Calu3 (cell line): ENCODE data around the gene CCDC97. TPM values are rescaled to one million over a fixed set of nuclear protein-coding genes. Genes with fewer than 3 reads are reported as not detected.
"Not testable (repeated sequence)": the region's sequence is repeated elsewhere in the genome, so short reads cannot be mapped to it uniquely, and the experiment has no call there.

ENCODE experiments used
- BruUV-seq: library from RNA; stranded (reverse); fragments of 400-500 nt; replicated peaks from 2 replicates; lab custom pipeline; 2021; lab: Mats Ljungman, UMichigan
- CTCF ChIA-PET: fragments of 300-600 bp; sonication (Branson Sonifier 250); formaldehyde crosslinking; loops from one replicate; lab custom pipeline; 2022; ENCODE audit warnings: antibody characterized with exemption; lab: Charles Lee
- DNase-seq: peaks from one replicate; pipeline ENCODE4 v3.0.0; 2022
- H3K27ac Mint-ChIP-seq: one replicate; pipeline ENCODE4 v1.8.0; 2022; ENCODE audit warnings: mixed read lengths; ENCODE audit not compliant: unreplicated experiment
- H3K27me3 Mint-ChIP-seq: one replicate; pipeline ENCODE4 v1.8.0; 2022; ENCODE audit warnings: mixed read lengths; ENCODE audit not compliant: unreplicated experiment
- H3K36me3 Mint-ChIP-seq: one replicate; pipeline ENCODE4 v1.8.0; 2022; ENCODE audit warnings: mild to moderate bottlenecking, moderate library complexity, mixed read lengths; ENCODE audit not compliant: insufficient read depth, unreplicated experiment
- H3K4me1 Mint-ChIP-seq: one replicate; pipeline ENCODE4 v1.8.0; 2022; ENCODE audit warnings: mild to moderate bottlenecking, low read depth, mixed read lengths; ENCODE audit not compliant: unreplicated experiment
- H3K4me3 Mint-ChIP-seq: one replicate; pipeline ENCODE4 v1.8.0; 2022; ENCODE audit warnings: mild to moderate bottlenecking, low read depth, moderate library complexity, mixed read lengths; ENCODE audit not compliant: unreplicated experiment
- H3K9me3 Mint-ChIP-seq: one replicate; pipeline ENCODE4 v1.8.0; 2022; ENCODE audit warnings: low read depth, mixed read lengths; ENCODE audit not compliant: unreplicated experiment
- intact Hi-C: fragments of 100-400 bp; cut with micrococcal nuclease; formaldehyde crosslinking; loops from one replicate; pipeline ENCODE4 v1.10.0; 2022; ENCODE audit not compliant: unreplicated experiment
- total RNA-seq: library from RNA; stranded (reverse); gene quantifications from 2 replicates; pipeline ENCODE4 v1.2.3, GENCODE V29; 2022
- TF ChIP-seq, protein P1 (sequence below): fragments of 200-600 bp; IDR thresholded peaks from one replicate; pipeline ENCODE4 v1.8.0; 2022; ENCODE audit warnings: antibody characterized with exemption; ENCODE audit not compliant: unreplicated experiment

Gene CCDC97
- total RNA-seq, 1 experiment from 2014 or later: 45.8 TPM

DNA sequence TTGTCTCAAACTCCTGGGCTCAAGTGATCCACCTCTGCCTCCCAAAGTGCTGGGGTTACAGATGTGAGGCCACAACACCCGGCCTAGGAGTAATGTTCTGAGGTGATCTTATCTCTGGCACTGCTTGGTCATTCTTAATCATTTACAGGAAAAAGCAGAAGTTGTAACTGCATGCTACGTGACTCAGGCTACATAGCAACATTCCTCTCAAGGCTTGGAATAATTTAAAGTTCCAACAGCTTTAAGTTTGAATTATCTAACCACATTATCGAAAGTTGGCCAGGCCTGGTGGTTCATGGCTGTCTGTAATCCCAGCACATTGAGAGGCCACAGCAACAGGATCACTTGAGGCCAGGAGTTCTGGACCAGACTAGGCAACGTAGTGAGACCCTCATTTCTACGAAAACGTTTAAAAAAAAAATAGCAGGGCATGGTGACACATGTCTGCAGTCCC is 57.9 kb downstream of the CCDC97 start:
- CTCF ChIA-PET: interaction anchor here (0.6 to 1.3 kb wide), 5 partner anchors 9 to 72 kb away, joined by 3 to 9 read pairs (median 3); partner anchors contain the start of gene DMAC2
- H3K36me3 Mint-ChIP-seq: peaks cover 27% of the 10 kb centered on the region

DNA sequence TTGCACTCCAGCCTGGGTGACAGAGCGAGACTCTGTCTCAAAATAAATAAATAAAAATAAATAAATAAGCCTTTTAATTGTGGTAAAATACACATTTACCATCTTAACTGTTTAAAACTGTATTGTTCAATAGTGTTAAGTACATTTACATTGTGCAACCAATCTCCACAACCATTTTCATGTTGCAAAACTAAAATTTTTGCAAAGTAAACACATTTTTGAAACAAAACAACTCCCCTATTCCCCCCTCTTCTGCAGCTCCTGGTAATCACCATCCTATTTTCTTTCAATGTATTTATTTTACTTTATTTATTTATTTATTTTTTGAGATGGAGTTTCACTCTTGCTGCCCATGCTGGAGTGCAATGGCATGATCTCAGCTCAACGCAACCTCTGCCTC is 59.8 kb downstream of the CCDC97 start:
- Mint-ChIP-seq H3K27me3 (no peaks in the 10 kb centered on the region), H3K9me3 (no peaks in the 10 kb centered on the region), H3K27ac (no peak overlapping the region), H3K4me1 (peaks cover 32% of the 10 kb centered on the region), H3K4me3 (no peak overlapping the region), H3K36me3 (peaks cover 8% of the 10 kb centered on the region)
- intact Hi-C loops: no loop called here
- no TSS peak for BruUV-seq
- TF ChIP-seq, protein P1, sequence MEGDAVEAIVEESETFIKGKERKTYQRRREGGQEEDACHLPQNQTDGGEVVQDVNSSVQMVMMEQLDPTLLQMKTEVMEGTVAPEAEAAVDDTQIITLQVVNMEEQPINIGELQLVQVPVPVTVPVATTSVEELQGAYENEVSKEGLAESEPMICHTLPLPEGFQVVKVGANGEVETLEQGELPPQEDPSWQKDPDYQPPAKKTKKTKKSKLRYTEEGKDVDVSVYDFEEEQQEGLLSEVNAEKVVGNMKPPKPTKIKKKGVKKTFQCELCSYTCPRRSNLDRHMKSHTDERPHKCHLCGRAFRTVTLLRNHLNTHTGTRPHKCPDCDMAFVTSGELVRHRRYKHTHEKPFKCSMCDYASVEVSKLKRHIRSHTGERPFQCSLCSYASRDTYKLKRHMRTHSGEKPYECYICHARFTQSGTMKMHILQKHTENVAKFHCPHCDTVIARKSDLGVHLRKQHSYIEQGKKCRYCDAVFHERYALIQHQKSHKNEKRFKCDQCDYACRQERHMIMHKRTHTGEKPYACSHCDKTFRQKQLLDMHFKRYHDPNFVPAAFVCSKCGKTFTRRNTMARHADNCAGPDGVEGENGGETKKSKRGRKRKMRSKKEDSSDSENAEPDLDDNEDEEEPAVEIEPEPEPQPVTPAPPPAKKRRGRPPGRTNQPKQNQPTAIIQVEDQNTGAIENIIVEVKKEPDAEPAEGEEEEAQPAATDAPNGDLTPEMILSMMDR: no peak
- DNase-seq: no peak
- CTCF ChIA-PET: no interaction called here

More for the DNA sequence above, 57.9 kb downstream of the CCDC97 start:
- Mint-ChIP-seq H3K9me3 (no peaks in the 10 kb centered on the region), H3K27me3 (no peaks in the 10 kb centered on the region), H3K4me3 (peak overlapping the region; percentile 33), H3K4me1 (peaks cover 29% of the 10 kb centered on the region), H3K27ac (peak overlapping the region; percentile 72)
- TF ChIP-seq, protein P1: no peak
- no TSS peak for BruUV-seq
- intact Hi-C loops: no loop called here
- peak; percentile 46 for DNase-seq

DNA sequence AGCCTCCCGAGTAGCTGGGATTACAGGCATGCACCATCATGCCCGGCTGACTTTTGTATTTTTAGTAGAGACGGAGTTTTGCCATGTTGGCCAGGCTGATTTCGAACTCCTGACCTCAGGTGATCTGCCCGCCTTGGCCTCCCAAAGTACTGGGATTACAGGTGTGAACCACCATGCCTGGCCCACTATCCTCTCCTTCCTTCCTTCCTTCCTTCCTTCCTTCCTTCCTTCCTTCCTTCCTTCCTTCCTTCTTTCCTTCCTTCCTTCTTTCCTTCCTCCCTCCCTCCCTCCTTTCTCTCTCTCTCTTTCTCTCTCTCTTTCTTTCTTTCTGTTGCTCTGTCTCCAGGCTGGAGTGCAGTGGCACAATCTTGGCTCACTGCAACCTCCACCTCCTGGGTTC is 61.1 kb downstream of the CCDC97 start:
- H3K9me3 Mint-ChIP-seq, DNase-seq, H3K27me3 Mint-ChIP-seq, CTCF ChIA-PET, intact Hi-C loops, H3K4me3 Mint-ChIP-seq, BruUV-seq, H3K36me3 Mint-ChIP-seq, H3K27ac Mint-ChIP-seq: not testable (repeated sequence)
- peaks cover 30% of the 10 kb centered on the region for H3K4me1 Mint-ChIP-seq

DNA sequence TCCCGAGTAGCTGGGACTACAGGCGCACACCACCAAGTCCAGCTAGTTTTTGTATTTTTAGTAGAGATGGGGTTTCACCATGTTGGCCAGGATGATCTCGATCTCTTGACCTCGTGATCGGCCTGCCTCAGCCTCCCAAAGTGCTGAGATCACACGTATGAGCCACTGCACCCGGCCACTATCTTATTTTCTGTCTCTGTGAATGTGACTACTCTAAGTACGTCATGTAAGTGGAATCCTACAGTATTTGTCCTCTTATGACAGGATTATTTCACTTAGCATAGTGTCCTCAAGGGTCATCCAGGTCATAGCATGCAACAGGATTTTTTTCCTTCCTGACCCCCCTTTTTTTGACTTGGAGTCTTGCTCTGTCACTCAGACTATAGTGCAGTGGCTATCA is 61.6 kb downstream of the CCDC97 start:
- Mint-ChIP-seq H3K9me3 (no peaks in the 10 kb centered on the region), H3K36me3 (peaks cover 11% of the 10 kb centered on the region), H3K27me3 (no peaks in the 10 kb centered on the region), H3K27ac (no peak overlapping the region), H3K4me1 (peaks cover 30% of the 10 kb centered on the region), H3K4me3 (no peak overlapping the region)
- DNase-seq: no peak
- CTCF ChIA-PET: no interaction called here
- TF ChIP-seq, protein P1: no peak
- BruUV-seq: no TSS peak
- intact Hi-C loops: no loop called here

DNA sequence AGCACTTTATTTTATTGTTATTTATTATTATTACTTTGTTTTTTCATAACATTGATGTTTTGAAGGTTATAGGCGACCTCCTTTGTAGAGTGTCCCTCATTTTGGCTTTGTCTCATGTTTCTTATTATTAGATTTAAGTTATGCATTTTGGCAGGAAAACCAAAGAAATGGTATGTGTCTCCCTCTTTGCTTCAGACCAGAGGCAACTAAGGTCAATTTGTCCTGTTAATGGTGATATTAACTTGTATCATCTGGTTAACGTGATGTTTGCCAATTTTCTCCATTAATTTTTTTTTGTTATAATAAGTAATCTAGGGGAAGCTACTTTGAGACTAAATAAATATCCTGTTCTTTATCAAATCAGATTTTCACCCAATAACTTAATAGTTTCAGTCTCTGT is 62.5 kb downstream of the CCDC97 start:
- CTCF ChIA-PET: interaction anchor here (0.6 kb wide), 2 partner anchors 467 to 1320 kb away, joined by 3 to 4 read pairs; no protein-coding TSS in a partner anchor

More for the DNA sequence above, 62.5 kb downstream of the CCDC97 start:
- H3K27ac Mint-ChIP-seq: no peak overlapping the region
- no peaks in the 10 kb centered on the region for H3K9me3 Mint-ChIP-seq
- TF ChIP-seq, protein P1: no peak
- H3K4me3 Mint-ChIP-seq: no peak overlapping the region
- peaks cover 30% of the 10 kb centered on the region for H3K4me1 Mint-ChIP-seq
- H3K27me3 Mint-ChIP-seq: no peaks in the 10 kb centered on the region
- intact Hi-C loops: no loop called here
- no TSS peak for BruUV-seq
- H3K36me3 Mint-ChIP-seq: peaks cover 20% of the 10 kb centered on the region
- no peak for DNase-seq
